ENCODE data around the gene VTN. TPM values are rescaled to one million over a fixed set of nuclear protein-coding genes. Genes with fewer than 3 reads are reported as not detected.

VTN gene
- total and polyA plus RNA-seq, 2 experiments from 2014 or later, result 0.16 TPM; not detected in 1

DNA sequence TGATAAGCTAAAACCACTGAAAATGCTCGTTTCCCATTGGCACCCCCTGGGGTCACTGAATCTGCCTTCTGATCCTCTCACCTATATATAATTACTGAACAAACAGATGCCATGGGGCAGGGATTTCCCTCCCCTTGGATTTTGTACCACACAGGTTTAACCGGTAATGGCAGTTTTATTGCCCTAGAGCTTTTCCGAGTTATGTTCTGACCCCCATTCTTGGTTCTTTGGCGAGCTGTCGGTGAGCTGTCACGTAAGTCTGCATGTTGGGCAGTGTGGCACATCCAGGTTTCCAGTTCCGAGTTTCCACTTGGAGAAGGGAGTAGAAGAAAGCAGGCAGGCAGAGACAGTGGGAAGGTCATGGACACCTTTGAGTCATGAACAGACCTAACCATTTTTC, 44.0 kb downstream of the VTN start:
- Histone ChIP-seq H3K36me3 (ENCODE audit: insufficient read depth) (peaks cover 22% of the 10 kb centered on the region), H3K9me2 (ENCODE audit: insufficient read depth) (no peaks in the 10 kb centered on the region), H3K79me2 (replicated peaks; ENCODE audit: insufficient read depth) (peaks cover 51% of the 10 kb centered on the region), H4K20me1 (replicated peaks; ENCODE audit: insufficient read depth) (peaks cover 64% of the 10 kb centered on the region), H3K4me2 (no peak overlapping the region), H3F3A (replicated peaks; ENCODE audit: low read depth) (peaks cover 23% of the 10 kb centered on the region; the same call in 1 of the 2 replicates), H3K4me3 (no peak overlapping the region), H3K27me3 (ENCODE audit: insufficient read depth) (no peaks in the 10 kb centered on the region), H3K4me1 (ENCODE audit: insufficient read depth) (peaks cover 27% of the 10 kb centered on the region), H2AFZ (no peak overlapping the region), H3K27ac (ENCODE audit: low read depth) (no peak overlapping the region)
- DNase-seq (ENCODE audit: low spot score) (no peak), ATAC-seq (no peak)
- H3K9me3 Mint-ChIP-seq, result no peaks in the 10 kb centered on the region
- H3K4me1 Mint-ChIP-seq, result peaks cover 17% of the 10 kb centered on the region
- peaks cover 64% of the 10 kb centered on the region for H3K36me3 Mint-ChIP-seq (ENCODE audit: low read depth)
- H3K27ac Mint-ChIP-seq, result no peak overlapping the region
- peaks cover 5% of the 10 kb centered on the region for H3K27me3 Mint-ChIP-seq (ENCODE audit: insufficient read depth, low read depth, poor library complexity)
- TF ChIP-seq, protein P1, sequence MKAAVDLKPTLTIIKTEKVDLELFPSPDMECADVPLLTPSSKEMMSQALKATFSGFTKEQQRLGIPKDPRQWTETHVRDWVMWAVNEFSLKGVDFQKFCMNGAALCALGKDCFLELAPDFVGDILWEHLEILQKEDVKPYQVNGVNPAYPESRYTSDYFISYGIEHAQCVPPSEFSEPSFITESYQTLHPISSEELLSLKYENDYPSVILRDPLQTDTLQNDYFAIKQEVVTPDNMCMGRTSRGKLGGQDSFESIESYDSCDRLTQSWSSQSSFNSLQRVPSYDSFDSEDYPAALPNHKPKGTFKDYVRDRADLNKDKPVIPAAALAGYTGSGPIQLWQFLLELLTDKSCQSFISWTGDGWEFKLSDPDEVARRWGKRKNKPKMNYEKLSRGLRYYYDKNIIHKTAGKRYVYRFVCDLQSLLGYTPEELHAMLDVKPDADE (IDR thresholded peaks at IDR 0.05), result no peak
- TF ChIP-seq ZNF331 (CRISPR knock-in tag; IDR thresholded peaks at IDR 0.05; ENCODE audit: low read depth) (no peak), STAT1 (IDR thresholded peaks at IDR 0.05; ENCODE audit: unreplicated experiment) (no peak), EZH2phosphoT487 (IDR thresholded peaks at IDR 0.05; ENCODE audit: unreplicated experiment) (no peak), NANOG (IDR thresholded peaks at IDR 0.05; ENCODE audit: borderline replicate concordance) (no peak), JUNB (IDR thresholded peaks at IDR 0.05; ENCODE audit: unreplicated experiment) (no peak)
- TF ChIP-seq, protein P2, sequence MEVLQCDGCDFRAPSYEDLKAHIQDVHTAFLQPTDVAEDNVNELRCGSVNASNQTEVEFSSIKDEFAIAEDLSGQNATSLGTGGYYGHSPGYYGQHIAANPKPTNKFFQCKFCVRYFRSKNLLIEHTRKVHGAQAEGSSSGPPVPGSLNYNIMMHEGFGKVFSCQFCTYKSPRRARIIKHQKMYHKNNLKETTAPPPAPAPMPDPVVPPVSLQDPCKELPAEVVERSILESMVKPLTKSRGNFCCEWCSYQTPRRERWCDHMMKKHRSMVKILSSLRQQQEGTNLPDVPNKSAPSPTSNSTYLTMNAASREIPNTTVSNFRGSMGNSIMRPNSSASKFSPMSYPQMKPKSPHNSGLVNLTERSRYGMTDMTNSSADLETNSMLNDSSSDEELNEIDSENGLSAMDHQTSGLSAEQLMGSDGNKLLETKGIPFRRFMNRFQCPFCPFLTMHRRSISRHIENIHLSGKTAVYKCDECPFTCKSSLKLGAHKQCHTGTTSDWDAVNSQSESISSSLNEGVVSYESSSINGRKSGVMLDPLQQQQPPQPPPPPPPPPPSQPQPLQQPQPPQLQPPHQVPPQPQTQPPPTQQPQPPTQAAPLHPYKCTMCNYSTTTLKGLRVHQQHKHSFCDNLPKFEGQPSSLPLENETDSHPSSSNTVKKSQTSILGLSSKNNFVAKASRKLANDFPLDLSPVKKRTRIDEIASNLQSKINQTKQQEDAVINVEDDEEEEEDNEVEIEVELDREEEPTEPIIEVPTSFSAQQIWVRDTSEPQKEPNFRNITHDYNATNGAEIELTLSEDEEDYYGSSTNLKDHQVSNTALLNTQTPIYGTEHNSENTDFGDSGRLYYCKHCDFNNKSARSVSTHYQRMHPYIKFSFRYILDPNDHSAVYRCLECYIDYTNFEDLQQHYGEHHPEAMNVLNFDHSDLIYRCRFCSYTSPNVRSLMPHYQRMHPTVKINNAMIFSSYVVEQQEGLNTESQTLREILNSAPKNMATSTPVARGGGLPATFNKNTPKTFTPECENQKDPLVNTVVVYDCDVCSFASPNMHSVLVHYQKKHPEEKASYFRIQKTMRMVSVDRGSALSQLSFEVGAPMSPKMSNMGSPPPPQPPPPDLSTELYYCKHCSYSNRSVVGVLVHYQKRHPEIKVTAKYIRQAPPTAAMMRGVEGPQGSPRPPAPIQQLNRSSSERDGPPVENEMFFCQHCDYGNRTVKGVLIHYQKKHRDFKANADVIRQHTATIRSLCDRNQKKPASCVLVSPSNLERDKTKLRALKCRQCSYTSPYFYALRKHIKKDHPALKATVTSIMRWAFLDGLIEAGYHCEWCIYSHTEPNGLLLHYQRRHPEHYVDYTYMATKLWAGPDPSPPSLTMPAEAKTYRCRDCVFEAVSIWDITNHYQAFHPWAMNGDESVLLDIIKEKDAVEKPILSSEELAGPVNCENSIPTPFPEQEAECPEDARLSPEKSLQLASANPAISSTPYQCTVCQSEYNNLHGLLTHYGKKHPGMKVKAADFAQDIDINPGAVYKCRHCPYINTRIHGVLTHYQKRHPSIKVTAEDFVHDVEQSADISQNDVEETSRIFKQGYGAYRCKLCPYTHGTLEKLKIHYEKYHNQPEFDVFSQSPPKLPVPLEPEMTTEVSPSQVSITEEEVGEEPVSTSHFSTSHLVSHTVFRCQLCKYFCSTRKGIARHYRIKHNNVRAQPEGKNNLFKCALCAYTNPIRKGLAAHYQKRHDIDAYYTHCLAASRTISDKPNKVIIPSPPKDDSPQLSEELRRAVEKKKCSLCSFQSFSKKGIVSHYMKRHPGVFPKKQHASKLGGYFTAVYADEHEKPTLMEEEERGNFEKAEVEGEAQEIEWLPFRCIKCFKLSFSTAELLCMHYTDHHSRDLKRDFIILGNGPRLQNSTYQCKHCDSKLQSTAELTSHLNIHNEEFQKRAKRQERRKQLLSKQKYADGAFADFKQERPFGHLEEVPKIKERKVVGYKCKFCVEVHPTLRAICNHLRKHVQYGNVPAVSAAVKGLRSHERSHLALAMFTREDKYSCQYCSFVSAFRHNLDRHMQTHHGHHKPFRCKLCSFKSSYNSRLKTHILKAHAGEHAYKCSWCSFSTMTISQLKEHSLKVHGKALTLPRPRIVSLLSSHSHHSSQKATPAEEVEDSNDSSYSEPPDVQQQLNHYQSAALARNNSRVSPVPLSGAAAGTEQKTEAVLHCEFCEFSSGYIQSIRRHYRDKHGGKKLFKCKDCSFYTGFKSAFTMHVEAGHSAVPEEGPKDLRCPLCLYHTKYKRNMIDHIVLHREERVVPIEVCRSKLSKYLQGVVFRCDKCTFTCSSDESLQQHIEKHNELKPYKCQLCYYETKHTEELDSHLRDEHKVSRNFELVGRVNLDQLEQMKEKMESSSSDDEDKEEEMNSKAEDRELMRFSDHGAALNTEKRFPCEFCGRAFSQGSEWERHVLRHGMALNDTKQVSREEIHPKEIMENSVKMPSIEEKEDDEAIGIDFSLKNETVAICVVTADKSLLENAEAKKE (CRISPR knock-in tag; IDR thresholded peaks at IDR 0.05), result no peak
- no peak overlapping the region for H3K4me3 Mint-ChIP-seq

All from GM23338 (cell line).